GM21619 (cell line): Measurements from ENCODE around the gene EPB41L4A.
"Not testable (repeated sequence)": the region's sequence is repeated elsewhere in the genome, so short reads cannot be mapped to it uniquely, and the experiment has no call there.

Experiments used
- ATAC-seq: cut with Tn5 transposase; IDR thresholded peaks from one replicate; pipeline ENCODE4 v1.9.1; 2021; ENCODE audit not compliant: unreplicated experiment

Gene EPB41L4A

GRCh38 chr5:112258571-112258970 is 160.5 kb downstream of the EPB41L4A start:
- no peak for ATAC-seq

- ATAC-seq = no peak
Measured at GRCh38 chr5:112257976-112258375, 161.1 kb downstream of the EPB41L4A start.

- ATAC-seq = no peak
Measured at GRCh38 chr5:112257005-112257404, 162.1 kb downstream of the EPB41L4A start.

GRCh38 chr5:112254303-112254702 is 164.8 kb downstream of the EPB41L4A start:
- ATAC-seq = no peak

GRCh38 chr5:112253478-112254250 is 165.4 kb downstream of the EPB41L4A start:
- no peak for ATAC-seq

GRCh38 chr5:112250551-112250950 is 168.5 kb downstream of the EPB41L4A start:
- ATAC-seq = no peak

- ATAC-seq = no peak
Measured at GRCh38 chr5:112248623-112249022, 170.5 kb downstream of the EPB41L4A start.

- ATAC-seq = no peak
Measured at GRCh38 chr5:112247960-112248359, 171.1 kb downstream of the EPB41L4A start.

- no peak for ATAC-seq
Measured at GRCh38 chr5:112245656-112246055, 173.4 kb downstream of the EPB41L4A start.

GRCh38 chr5:112239996-112240395 is 179.1 kb downstream of the EPB41L4A start:
- ATAC-seq = no peak

- ATAC-seq = no peak
Measured at GRCh38 chr5:112238473-112238872, 180.6 kb downstream of the EPB41L4A start.

- ATAC-seq = no peak
Measured at GRCh38 chr5:112237456-112237855, 181.6 kb downstream of the EPB41L4A start.

GRCh38 chr5:112234000-112234399 is 185.1 kb downstream of the EPB41L4A start:
- ATAC-seq = no peak

- ATAC-seq = no peak
Measured at GRCh38 chr5:112232667-112233066, 186.4 kb downstream of the EPB41L4A start.

GRCh38 chr5:112230606-112231005 is 188.5 kb downstream of the EPB41L4A start:
- no peak for ATAC-seq

- ATAC-seq = no peak
Measured at GRCh38 chr5:112228667-112229066, 190.4 kb downstream of the EPB41L4A start.

- no peak for ATAC-seq
Measured at GRCh38 chr5:112227911-112228631, 191.0 kb downstream of the EPB41L4A start.

- no peak for ATAC-seq
Measured at GRCh38 chr5:112226215-112226614, 192.9 kb downstream of the EPB41L4A start.

- ATAC-seq = not testable (repeated sequence)
Measured at GRCh38 chr5:112222997-112223396, 196.1 kb downstream of the EPB41L4A start.

GRCh38 chr5:112221128-112221527 is 197.9 kb downstream of the EPB41L4A start:
- no peak for ATAC-seq

GRCh38 chr5:112219000-112219399 is 200.1 kb downstream of the EPB41L4A start:
- no peak for ATAC-seq

- no peak for ATAC-seq
Measured at GRCh38 chr5:112217843-112218579, 201.1 kb downstream of the EPB41L4A start.
